ENCODE data around the gene CEP104. TPM values are rescaled to one million over a fixed set of nuclear protein-coding genes. Genes with fewer than 3 reads are reported as not detected.

CEP104 gene
- total RNA-seq, 5 donors from 2014 or later (not counting 1 experiment from before 2014, with no cell fraction given) = 39.9 to 64.7 (median 58.5) TPM

GRCh38 chr1:3827813-3828307 lies 29.2 kb downstream of the CEP104 start:
- Histone ChIP-seq H3K36me3 (ENCODE audit: control insufficient read depth in 2 of 2, extremely low read depth in 1 of 2, insufficient read depth in 1 of 2, low read length in 1 of 2) (peaks cover 26 to 81% of the 10 kb centered on the region in 2 donors), H3K27me3 (replicated peaks in 1 of 2; ENCODE audit: control insufficient read depth in 2 of 2, extremely low read depth in 1 of 2, insufficient read depth in 2 of 2, low read length in 1 of 2) (no peaks in the 10 kb centered on the region), H3K4me3 (ENCODE audit: control insufficient read depth in 1 of 2, extremely low read depth in 1 of 2, low read length in 1 of 2) (no peak overlapping the region), H3K9me3 (no peaks in the 10 kb centered on the region), H3K4me1 (ENCODE audit: control insufficient read depth in 1 of 2, extremely low read depth in 1 of 2, insufficient read depth in 2 of 2, low read length in 2 of 2) (no peaks in the 10 kb centered on the region), H3K27ac (ENCODE audit: low read length) (no peak overlapping the region)
- no peak for ATAC-seq (replicated peaks in 1 of 4)
- Mint-ChIP-seq H3K4me1 (no peaks in the 10 kb centered on the region), H3K27ac (no peak overlapping the region), H3K27me3 (no peaks in the 10 kb centered on the region), H3K36me3 (peaks cover 56% of the 10 kb centered on the region), H3K4me3 (no peak overlapping the region), H3K9me3 (no peaks in the 10 kb centered on the region)
- POLR2A ChIA-PET = no interaction called here
- CTCF ChIA-PET = no interaction called here
- 93% methylated on average over 14 of the region's 14 CpGs for WGBS (ENCODE audit: insufficient coverage)
- no peak for DNase-seq

GRCh38 chr1:3825356-3825755 lies 31.7 kb downstream of the CEP104 start:
- no peaks in the 10 kb centered on the region for H3K27me3 ChIP-seq (replicated peaks in 1 of 2; ENCODE audit: control insufficient read depth in 2 of 2, extremely low read depth in 1 of 2, insufficient read depth in 2 of 2, low read length in 1 of 2)
- H3K9me3 ChIP-seq = no peaks in the 10 kb centered on the region
- no peaks in the 10 kb centered on the region for H3K9me3 Mint-ChIP-seq
- H3K4me3 ChIP-seq (ENCODE audit: control insufficient read depth in 1 of 2, extremely low read depth in 1 of 2, low read length in 1 of 2) = no peak overlapping the region
- H3K4me1 Mint-ChIP-seq = no peaks in the 10 kb centered on the region
- ChIA-PET CTCF (no interaction called here), POLR2A (no interaction called here)
- no peaks in the 10 kb centered on the region for H3K27me3 Mint-ChIP-seq
- no peaks in the 10 kb centered on the region for H3K4me1 ChIP-seq (ENCODE audit: control insufficient read depth in 1 of 2, extremely low read depth in 1 of 2, insufficient read depth in 2 of 2, low read length in 2 of 2)
- ATAC-seq (replicated peaks in 1 of 4) = no peak
- peaks cover 64% of the 10 kb centered on the region for H3K36me3 Mint-ChIP-seq
- no peak for DNase-seq
- no peak overlapping the region for H3K27ac Mint-ChIP-seq
- H3K27ac ChIP-seq (ENCODE audit: low read length) = no peak overlapping the region
- H3K36me3 ChIP-seq (ENCODE audit: control insufficient read depth in 2 of 2, extremely low read depth in 1 of 2, insufficient read depth in 1 of 2, low read length in 1 of 2) = peaks cover 35 to 64% of the 10 kb centered on the region in 2 donors
- 91% methylated on average over 14 of the region's 15 CpGs for WGBS (ENCODE audit: insufficient coverage)
- no peak overlapping the region for H3K4me3 Mint-ChIP-seq

GRCh38 chr1:3824650-3825049 lies 32.4 kb downstream of the CEP104 start:
- CTCF ChIA-PET = no interaction called here
- ATAC-seq (replicated peaks in 1 of 4) = no peak
- Mint-ChIP-seq H3K36me3 (peaks cover 65% of the 10 kb centered on the region), H3K9me3 (no peaks in the 10 kb centered on the region), H3K27ac (no peak overlapping the region), H3K4me1 (no peaks in the 10 kb centered on the region), H3K27me3 (no peaks in the 10 kb centered on the region), H3K4me3 (no peak overlapping the region)
- POLR2A ChIA-PET = no interaction called here
- Histone ChIP-seq H3K9me3 (no peaks in the 10 kb centered on the region), H3K27ac (ENCODE audit: low read length) (no peak overlapping the region), H3K4me1 (ENCODE audit: control insufficient read depth in 1 of 2, extremely low read depth in 1 of 2, insufficient read depth in 2 of 2, low read length in 2 of 2) (no peaks in the 10 kb centered on the region), H3K36me3 (ENCODE audit: control insufficient read depth in 2 of 2, extremely low read depth in 1 of 2, insufficient read depth in 1 of 2, low read length in 1 of 2) (peaks cover 32 to 65% of the 10 kb centered on the region in 2 donors), H3K4me3 (ENCODE audit: control insufficient read depth in 1 of 2, extremely low read depth in 1 of 2, low read length in 1 of 2) (no peak overlapping the region), H3K27me3 (replicated peaks in 1 of 2; ENCODE audit: control insufficient read depth in 2 of 2, extremely low read depth in 1 of 2, insufficient read depth in 2 of 2, low read length in 1 of 2) (no peaks in the 10 kb centered on the region)
- 95% methylated on average over 4 of the region's 8 CpGs for WGBS (ENCODE audit: insufficient coverage)
- DNase-seq = no peak

- WGBS (ENCODE audit: insufficient coverage) = 93% methylated on average over 15 of the region's 16 CpGs
- H3K4me1 Mint-ChIP-seq = no peaks in the 10 kb centered on the region
Measured at GRCh38 chr1:3822421-3822820, 34.6 kb downstream of the CEP104 start.

GRCh38 chr1:3821908-3822307 lies 35.1 kb downstream of the CEP104 start:
- H3K27me3 ChIP-seq (replicated peaks in 1 of 2; ENCODE audit: control insufficient read depth in 2 of 2, extremely low read depth in 1 of 2, insufficient read depth in 2 of 2, low read length in 1 of 2) = no peaks in the 10 kb centered on the region
- Mint-ChIP-seq H3K36me3 (peaks cover 59% of the 10 kb centered on the region), H3K9me3 (no peaks in the 10 kb centered on the region), H3K4me1 (no peaks in the 10 kb centered on the region), H3K4me3 (no peak overlapping the region), H3K27me3 (no peaks in the 10 kb centered on the region), H3K27ac (no peak overlapping the region)
- peaks cover 24 to 47% of the 10 kb centered on the region in 2 donors for H3K36me3 ChIP-seq (ENCODE audit: control insufficient read depth in 2 of 2, extremely low read depth in 1 of 2, insufficient read depth in 1 of 2, low read length in 1 of 2)
- ChIA-PET POLR2A (no interaction called here), CTCF (no interaction called here)
- ATAC-seq (replicated peaks in 1 of 4) (no peak), DNase-seq (no peak)
- no peaks in the 10 kb centered on the region for H3K4me1 ChIP-seq (ENCODE audit: control insufficient read depth in 1 of 2, extremely low read depth in 1 of 2, insufficient read depth in 2 of 2, low read length in 2 of 2)
- H3K27ac ChIP-seq (ENCODE audit: low read length) = no peak overlapping the region
- 97% methylated on average over 15 of the region's 15 CpGs for WGBS (ENCODE audit: insufficient coverage)
- no peaks in the 10 kb centered on the region for H3K9me3 ChIP-seq
- H3K4me3 ChIP-seq (ENCODE audit: control insufficient read depth in 1 of 2, extremely low read depth in 1 of 2, low read length in 1 of 2) = no peak overlapping the region

More at GRCh38 chr1:3822421-3822820, 34.6 kb downstream of the CEP104 start:
- peaks cover 59% of the 10 kb centered on the region for H3K36me3 Mint-ChIP-seq
- no peak for ATAC-seq (replicated peaks in 1 of 4)
- H3K4me3 Mint-ChIP-seq = no peak overlapping the region
- ChIA-PET POLR2A (no interaction called here), CTCF (no interaction called here)
- H3K27me3 ChIP-seq (replicated peaks in 1 of 2; ENCODE audit: control insufficient read depth in 2 of 2, extremely low read depth in 1 of 2, insufficient read depth in 2 of 2, low read length in 1 of 2) = no peaks in the 10 kb centered on the region
- no peak overlapping the region for H3K4me3 ChIP-seq (ENCODE audit: control insufficient read depth in 1 of 2, extremely low read depth in 1 of 2, low read length in 1 of 2)
- H3K27ac Mint-ChIP-seq = no peak overlapping the region
- H3K9me3 Mint-ChIP-seq = no peaks in the 10 kb centered on the region
- no peak overlapping the region for H3K27ac ChIP-seq (ENCODE audit: low read length)
- no peaks in the 10 kb centered on the region for H3K4me1 ChIP-seq (ENCODE audit: control insufficient read depth in 1 of 2, extremely low read depth in 1 of 2, insufficient read depth in 2 of 2, low read length in 2 of 2)
- H3K27me3 Mint-ChIP-seq = no peaks in the 10 kb centered on the region
- DNase-seq = no peak
- peaks cover 24 to 48% of the 10 kb centered on the region in 2 donors for H3K36me3 ChIP-seq (ENCODE audit: control insufficient read depth in 2 of 2, extremely low read depth in 1 of 2, insufficient read depth in 1 of 2, low read length in 1 of 2)
- no peaks in the 10 kb centered on the region for H3K9me3 ChIP-seq

- peaks cover 24 to 44% of the 10 kb centered on the region in 2 donors for H3K36me3 ChIP-seq (ENCODE audit: control insufficient read depth in 2 of 2, extremely low read depth in 1 of 2, insufficient read depth in 1 of 2, low read length in 1 of 2)
- no peaks in the 10 kb centered on the region for H3K27me3 ChIP-seq (replicated peaks in 1 of 2; ENCODE audit: control insufficient read depth in 2 of 2, extremely low read depth in 1 of 2, insufficient read depth in 2 of 2, low read length in 1 of 2)
- H3K4me1 ChIP-seq (ENCODE audit: control insufficient read depth in 1 of 2, extremely low read depth in 1 of 2, insufficient read depth in 2 of 2, low read length in 2 of 2) = no peaks in the 10 kb centered on the region
- H3K27ac ChIP-seq (ENCODE audit: low read length) = no peak overlapping the region
- Mint-ChIP-seq H3K4me3 (no peak overlapping the region), H3K36me3 (peaks cover 57% of the 10 kb centered on the region), H3K27ac (no peak overlapping the region), H3K4me1 (no peaks in the 10 kb centered on the region), H3K9me3 (no peaks in the 10 kb centered on the region), H3K27me3 (no peaks in the 10 kb centered on the region)
- ATAC-seq (replicated peaks in 1 of 4) (no peak), DNase-seq (no peak)
- 96% methylated on average over 10 of the region's 13 CpGs for WGBS (ENCODE audit: insufficient coverage)
- H3K4me3 ChIP-seq (ENCODE audit: control insufficient read depth in 1 of 2, extremely low read depth in 1 of 2, low read length in 1 of 2) = no peak overlapping the region
- H3K9me3 ChIP-seq = no peaks in the 10 kb centered on the region
- CTCF ChIA-PET = no interaction called here
- POLR2A ChIA-PET = no interaction called here
Measured at GRCh38 chr1:3821447-3821846, 35.6 kb downstream of the CEP104 start.

GRCh38 chr1:3821004-3821403 lies 36.0 kb downstream of the CEP104 start:
- Mint-ChIP-seq H3K27ac (no peak overlapping the region), H3K4me3 (no peak overlapping the region), H3K9me3 (no peaks in the 10 kb centered on the region), H3K4me1 (no peaks in the 10 kb centered on the region), H3K36me3 (peaks cover 54% of the 10 kb centered on the region), H3K27me3 (no peaks in the 10 kb centered on the region)
- WGBS (ENCODE audit: insufficient coverage) = 95% methylated on average over 4 of the region's 6 CpGs
- H3K27me3 ChIP-seq (replicated peaks in 1 of 2; ENCODE audit: control insufficient read depth in 2 of 2, extremely low read depth in 1 of 2, insufficient read depth in 2 of 2, low read length in 1 of 2) = no peaks in the 10 kb centered on the region
- POLR2A ChIA-PET = no interaction called here
- DNase-seq (no peak), ATAC-seq (replicated peaks in 1 of 4) (no peak)
- H3K36me3 ChIP-seq (ENCODE audit: control insufficient read depth in 2 of 2, extremely low read depth in 1 of 2, insufficient read depth in 1 of 2, low read length in 1 of 2) = peaks cover 24 to 42% of the 10 kb centered on the region in 2 donors
- no peak overlapping the region for H3K27ac ChIP-seq (ENCODE audit: low read length)
- CTCF ChIA-PET = no interaction called here
- no peaks in the 10 kb centered on the region for H3K9me3 ChIP-seq
- H3K4me1 ChIP-seq (ENCODE audit: control insufficient read depth in 1 of 2, extremely low read depth in 1 of 2, insufficient read depth in 2 of 2, low read length in 2 of 2) = no peaks in the 10 kb centered on the region
- H3K4me3 ChIP-seq (ENCODE audit: control insufficient read depth in 1 of 2, extremely low read depth in 1 of 2, low read length in 1 of 2) = no peak overlapping the region

Data from T-cell (primary cell).